ENCODE measurements around the gene LRRC7. TPM values are rescaled to one million over a fixed set of nuclear protein-coding genes. Genes with fewer than 3 reads are reported as not detected.

Gene LRRC7
- total and polyA plus RNA-seq, 2 of the 8 experiments (the other 6 are each of a cell fraction or from before 2014, with no cell fraction given) = 0.03 to 0.17 TPM

- no peak overlapping the region for H3K14ac ChIP-seq (ENCODE audit: insufficient read length)
- H3K18ac ChIP-seq (ENCODE audit: extremely low read depth, low read length) = no peak overlapping the region; the same call in 1 of the 2 replicates
- H3K4me2 ChIP-seq (ENCODE audit: insufficient read depth in 1 of 2, low read depth in 2 of 2, low read length in 2 of 2) = no peak overlapping the region
- H3K79me2 ChIP-seq (ENCODE audit: control insufficient read depth in 1 of 2, insufficient read depth in 2 of 2, low read length in 2 of 2) = no peaks in the 10 kb centered on the region
- H3K23ac ChIP-seq (ENCODE audit: insufficient read length) = no peak overlapping the region
- H3K79me1 ChIP-seq (ENCODE audit: low read depth, low read length) = no peaks in the 10 kb centered on the region
- H2BK120ac ChIP-seq (replicated peaks; ENCODE audit: low read depth, low read length) = no peak overlapping the region
- H2AK5ac ChIP-seq (ENCODE audit: low read depth, low read length) = no peak overlapping the region
- no peak for FAIRE-seq
- no peak overlapping the region for H3K56ac ChIP-seq (replicated peaks; ENCODE audit: insufficient read length, low read depth, low read length)
- no peak overlapping the region for H2BK5ac ChIP-seq (ENCODE audit: low read depth, low read length)
- no peaks in the 10 kb centered on the region for H3K4me1 ChIP-seq (replicated peaks in 1 of 4; ENCODE audit: control insufficient read depth in 3 of 4, insufficient read depth in 4 of 4, low read length in 3 of 4)
- no peaks in the 10 kb centered on the region for H3K9me3 ChIP-seq (ENCODE audit: insufficient read depth in 2 of 2, low read depth in 1 of 2, low read length in 1 of 2)
- H2BK12ac ChIP-seq (ENCODE audit: low read depth, low read length) = no peak overlapping the region
- no peak overlapping the region for H2AFZ ChIP-seq (ENCODE audit: low read length)
- TF ChIP-seq KDM4A (IDR thresholded peaks at IDR 0.05; ENCODE audit: low read depth, low read length, severe bottlenecking) (no peak), BACH1 (IDR thresholded peaks at IDR 0.05; ENCODE audit: low read length) (no peak), CTBP2 (IDR thresholded peaks at IDR 0.05; ENCODE audit: borderline replicate concordance, insufficient read depth, insufficient read length, low read length) (no peak), MAFK (IDR thresholded peaks at IDR 0.05; ENCODE audit: low read depth, low read length) (no peak), TEAD4 (IDR thresholded peaks at IDR 0.05; ENCODE audit: low read depth, low read length) (no peak), USF2 (IDR thresholded peaks at IDR 0.05; ENCODE audit: low read length) (no peak), YY1 (IDR thresholded peaks at IDR 0.05; ENCODE audit: low read depth, low read length) (no peak)
- no peak overlapping the region for H2BK15ac ChIP-seq (ENCODE audit: low read length)
- H3K23me2 ChIP-seq (ENCODE audit: low read depth, low read length) = no peaks in the 10 kb centered on the region
- no peak overlapping the region for H4K91ac ChIP-seq (replicated peaks; ENCODE audit: insufficient read length, low read length)
- no peak overlapping the region for H4K5ac ChIP-seq (ENCODE audit: insufficient read length, low read depth, low read length)
- H3K4me3 ChIP-seq (ENCODE audit: extremely low read depth in 1 of 4, insufficient read depth in 2 of 4, low read depth in 3 of 4, low read length in 4 of 4) = no peak overlapping the region
- POLR2A ChIA-PET (ENCODE audit: partially characterized antibody) = no interaction called here
- H2BK20ac ChIP-seq (ENCODE audit: low read length) = no peak overlapping the region
- no peaks in the 10 kb centered on the region for H4K20me1 ChIP-seq (replicated peaks in 1 of 2; ENCODE audit: control insufficient read depth in 1 of 2, insufficient read depth in 2 of 2, low read length in 2 of 2)
- no peak for DNase-seq (ENCODE audit: low read depth in 1 of 2, low spot score in 2 of 2)
- 74% methylated on average over 1 of the region's 1 CpG; no CpG with 5 or more reads in 1 of the 2 experiments for WGBS, 2 experiments (ENCODE audit: extremely low coverage in 1 of 2, insufficient coverage in 1 of 2, insufficient read length in 1 of 2, insufficient replicate concordance in 2 of 2, low coverage in 1 of 2, low lambda C conversion rate in 2 of 2, missing lambda C conversion rate in 1 of 2)
- no peak overlapping the region for H3K27ac ChIP-seq (ENCODE audit: low read depth, low read length)
- CTCF ChIA-PET (ENCODE audit: partially characterized antibody) = interaction anchor here (1.5 kb wide), 1 partner anchor 11 kb away, joined by 4 read pairs; no protein-coding TSS in a partner anchor
- no peak overlapping the region for H4K8ac ChIP-seq (ENCODE audit: extremely low read depth, insufficient read depth, low read length)
- no peak overlapping the region for H3K9ac ChIP-seq (replicated peaks in 1 of 4; ENCODE audit: extremely low read depth in 1 of 4, low read depth in 3 of 4, low read length in 3 of 4)
- no peaks in the 10 kb centered on the region for H3K36me3 ChIP-seq (ENCODE audit: control insufficient read depth in 2 of 4, insufficient read depth in 4 of 4, low read length in 3 of 4)
- H3K4ac ChIP-seq (replicated peaks; ENCODE audit: insufficient read length, low read depth, low read length) = no peak overlapping the region
- no peaks in the 10 kb centered on the region for H3K27me3 ChIP-seq (replicated peaks in 1 of 4; ENCODE audit: control insufficient read depth in 3 of 4, extremely low read depth in 1 of 4, insufficient read depth in 3 of 4, low read length in 3 of 4)
These were observed 208.8 kb downstream of the LRRC7 start for GRCh38 chr1:69776555-69776954.
